Endodermal cell (in vitro differentiated cells): ENCODE results near the gene ZBTB7C. TPM values are rescaled to one million over a fixed set of nuclear protein-coding genes. Genes with fewer than 3 reads are reported as not detected.

Source experiments
- DNase-seq: peaks from one replicate; pipeline ENCODE4 v3.0.0-alpha.2; 2017
- H3K27ac ChIP-seq: 2 replicates; pipeline ENCODE4 v1.5.1; 2013; ENCODE audit warnings: mild to moderate bottlenecking, low read depth, low read length, moderate library complexity
- H3K27me3 ChIP-seq: 2 replicates; pipeline ENCODE4 v1.6.1; 2013; ENCODE audit warnings: mild to moderate bottlenecking, low read length, moderate library complexity; ENCODE audit not compliant: insufficient read depth, control insufficient read depth, poor library complexity, severe bottlenecking
- H3K36me3 ChIP-seq: 2 replicates; pipeline ENCODE4 v1.7.0; 2013; ENCODE audit warnings: mild to moderate bottlenecking, low read length, moderate library complexity; ENCODE audit not compliant: control insufficient read depth, insufficient read depth
- H3K4me1 ChIP-seq: one replicate; pipeline ENCODE4 v1.7.0; 2013; ENCODE audit warnings: low read length; ENCODE audit not compliant: control insufficient read depth, insufficient read depth
- H3K4me3 ChIP-seq: 2 replicates; pipeline ENCODE4 v1.5.1; 2013; ENCODE audit warnings: mild to moderate bottlenecking, low read length, moderate library complexity
- H3K9ac ChIP-seq: 2 replicates; pipeline ENCODE4 v1.6.1; 2013; ENCODE audit warnings: mild to moderate bottlenecking, low read length, moderate library complexity; ENCODE audit not compliant: poor library complexity, severe bottlenecking; ENCODE audit errors: extremely low read depth
- H3K9me3 ChIP-seq: 2 replicates; pipeline ENCODE4 v1.6.1; 2013; ENCODE audit warnings: mild to moderate bottlenecking, low read length, moderate library complexity; ENCODE audit not compliant: control insufficient read depth
- H3K27ac Mint-ChIP-seq: 2 replicates; pipeline ENCODE4 v1.8.0; 2020; ENCODE audit warnings: mixed read lengths
- H3K27me3 Mint-ChIP-seq: 2 replicates; pipeline ENCODE4 v1.8.0; 2021; ENCODE audit warnings: mild to moderate bottlenecking, mixed read lengths; ENCODE audit not compliant: insufficient read depth
- H3K36me3 Mint-ChIP-seq: 2 replicates; pipeline ENCODE4 v1.8.0; 2020; ENCODE audit warnings: low read depth, mixed read lengths
- H3K4me1 Mint-ChIP-seq: 2 replicates; pipeline ENCODE4 v1.8.0; 2020; ENCODE audit warnings: mixed read lengths
- H3K4me3 Mint-ChIP-seq: 2 replicates; pipeline ENCODE4 v1.8.0; 2020; ENCODE audit warnings: mild to moderate bottlenecking, moderate library complexity, mixed read lengths
- H3K9me3 Mint-ChIP-seq: 2 replicates; pipeline ENCODE4 v1.8.0; 2020; ENCODE audit warnings: mild to moderate bottlenecking, mixed read lengths
- WGBS, 2 experiments: methylation state at CpG; one replicate each; pipeline versions ENCODE4 v1.1.5 to v1.1.7; 2013; ENCODE audit warnings: missing lambda C conversion rate in 2 of 2, mixed read lengths in 1 of 2; ENCODE audit not compliant: insufficient coverage in 1 of 2, insufficient read length in 1 of 2; 5-methylcytosine and 5-hydroxymethylcytosine counted together
- total RNA-seq, 2 donors: library from RNA; stranded (reverse); fragmentation: NEBNext Ultra II Directional in 1 of 2; extraction: Animal tissue kit (Norgen Biotek cat#: 25700) in 1 of 2; gene quantifications; 2 replicates in 1 of 2; 3 replicates in 1 of 2; pipeline ENCODE4 v1.2.1, GENCODE V29; 2021
- TF ChIP-seq, protein P1 (sequence below): fragments of 200-600 bp; sonication (generic); conservative IDR thresholded peaks from 2 replicates; pipeline ENCODE4 v1.5.0; 2021; ENCODE audit warnings: antibody characterized with exemption, mild to moderate bottlenecking

The ZBTB7C gene
- total RNA-seq, 2 donors from 2014 or later: 0.31 to 0.62 TPM

DNA sequence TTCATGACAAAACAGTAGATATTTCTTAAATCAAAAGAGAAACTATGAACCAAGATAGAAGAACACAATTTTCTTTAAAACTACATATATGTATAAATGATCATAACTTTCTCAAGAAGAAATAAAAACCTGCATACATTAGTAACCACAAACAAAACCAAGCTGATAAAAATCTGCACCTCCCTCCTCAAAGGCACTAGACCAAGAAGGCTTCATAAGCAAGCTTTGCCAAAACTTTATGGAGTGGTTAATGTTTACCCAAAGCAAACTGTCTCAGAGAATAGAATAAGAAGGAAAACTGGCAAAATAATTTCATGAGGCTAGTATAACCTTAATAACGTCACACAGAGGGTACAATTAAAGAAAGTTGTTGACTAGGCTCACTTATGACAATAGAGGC lies 138.3 kb downstream of the ZBTB7C start:
- Mint-ChIP-seq H3K9me3 (no peaks in the 10 kb centered on the region), H3K27ac (no peak overlapping the region), H3K27me3 (no peaks in the 10 kb centered on the region), H3K4me1 (no peaks in the 10 kb centered on the region), H3K4me3 (no peak overlapping the region), H3K36me3 (no peaks in the 10 kb centered on the region)
- no peak overlapping the region for H3K4me3 ChIP-seq
- no peaks in the 10 kb centered on the region for H3K27me3 ChIP-seq
- no peaks in the 10 kb centered on the region for H3K36me3 ChIP-seq
- WGBS, 2 experiments: 86 to 95% methylated on average over 1 of the region's 1 CpG
- no peaks in the 10 kb centered on the region for H3K4me1 ChIP-seq
- TF ChIP-seq, protein P1, sequence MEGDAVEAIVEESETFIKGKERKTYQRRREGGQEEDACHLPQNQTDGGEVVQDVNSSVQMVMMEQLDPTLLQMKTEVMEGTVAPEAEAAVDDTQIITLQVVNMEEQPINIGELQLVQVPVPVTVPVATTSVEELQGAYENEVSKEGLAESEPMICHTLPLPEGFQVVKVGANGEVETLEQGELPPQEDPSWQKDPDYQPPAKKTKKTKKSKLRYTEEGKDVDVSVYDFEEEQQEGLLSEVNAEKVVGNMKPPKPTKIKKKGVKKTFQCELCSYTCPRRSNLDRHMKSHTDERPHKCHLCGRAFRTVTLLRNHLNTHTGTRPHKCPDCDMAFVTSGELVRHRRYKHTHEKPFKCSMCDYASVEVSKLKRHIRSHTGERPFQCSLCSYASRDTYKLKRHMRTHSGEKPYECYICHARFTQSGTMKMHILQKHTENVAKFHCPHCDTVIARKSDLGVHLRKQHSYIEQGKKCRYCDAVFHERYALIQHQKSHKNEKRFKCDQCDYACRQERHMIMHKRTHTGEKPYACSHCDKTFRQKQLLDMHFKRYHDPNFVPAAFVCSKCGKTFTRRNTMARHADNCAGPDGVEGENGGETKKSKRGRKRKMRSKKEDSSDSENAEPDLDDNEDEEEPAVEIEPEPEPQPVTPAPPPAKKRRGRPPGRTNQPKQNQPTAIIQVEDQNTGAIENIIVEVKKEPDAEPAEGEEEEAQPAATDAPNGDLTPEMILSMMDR: no peak
- no peaks in the 10 kb centered on the region for H3K9me3 ChIP-seq
- DNase-seq: no peak
- H3K27ac ChIP-seq: no peak overlapping the region
- no peak overlapping the region for H3K9ac ChIP-seq

DNA sequence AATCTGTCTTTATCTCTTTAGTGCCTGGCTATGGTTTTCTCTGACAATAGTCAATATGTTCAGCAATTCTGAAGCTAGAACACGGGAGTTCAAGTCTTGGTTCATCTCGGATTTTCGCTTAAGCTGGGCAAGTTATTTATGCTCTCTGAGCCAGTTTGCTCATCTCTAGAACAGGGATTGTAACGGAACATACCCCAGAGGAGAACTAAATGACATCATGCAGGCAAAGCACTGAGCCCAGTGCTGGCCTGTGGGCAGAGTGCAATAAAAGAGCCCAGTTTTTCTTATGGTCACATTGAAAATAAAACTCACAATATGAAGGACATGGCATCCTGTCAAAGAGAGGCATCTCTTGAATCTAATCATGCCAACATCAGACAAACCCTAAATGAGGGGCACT lies 143.9 kb downstream of the ZBTB7C start:
- WGBS, 2 experiments: 91 to 94% methylated on average over 4 of the region's 4 CpGs
- TF ChIP-seq, protein P1: no peak

GRCh38 chr18:48263914-48264902 lies 145.0 kb downstream of the ZBTB7C start:
- DNase-seq: no peak

More for the DNA sequence above, 143.9 kb downstream of the ZBTB7C start:
- H3K27me3 Mint-ChIP-seq: no peaks in the 10 kb centered on the region
- no peaks in the 10 kb centered on the region for H3K36me3 Mint-ChIP-seq
- H3K9me3 ChIP-seq: no peaks in the 10 kb centered on the region
- DNase-seq: no peak
- H3K9me3 Mint-ChIP-seq: no peaks in the 10 kb centered on the region
- H3K27me3 ChIP-seq: no peaks in the 10 kb centered on the region
- H3K4me1 ChIP-seq: no peaks in the 10 kb centered on the region
- no peak overlapping the region for H3K27ac ChIP-seq
- no peak overlapping the region for H3K4me3 ChIP-seq
- no peaks in the 10 kb centered on the region for H3K4me1 Mint-ChIP-seq
- H3K9ac ChIP-seq: no peak overlapping the region
- H3K36me3 ChIP-seq: no peaks in the 10 kb centered on the region
- no peak overlapping the region for H3K27ac Mint-ChIP-seq
- no peak overlapping the region for H3K4me3 Mint-ChIP-seq

More at GRCh38 chr18:48263914-48264902, 145.0 kb downstream of the ZBTB7C start:
- Mint-ChIP-seq H3K36me3 (no peaks in the 10 kb centered on the region), H3K9me3 (no peaks in the 10 kb centered on the region), H3K27ac (no peak overlapping the region), H3K4me3 (no peak overlapping the region), H3K27me3 (no peaks in the 10 kb centered on the region), H3K4me1 (no peaks in the 10 kb centered on the region)
- H3K4me3 ChIP-seq: no peak overlapping the region
- H3K27ac ChIP-seq: no peak overlapping the region
- no peaks in the 10 kb centered on the region for H3K9me3 ChIP-seq
- H3K27me3 ChIP-seq: no peaks in the 10 kb centered on the region
- TF ChIP-seq, protein P1: no peak
- 85 to 88% methylated on average over 8 to 11 of the region's 11 CpGs for WGBS, 2 experiments
- no peaks in the 10 kb centered on the region for H3K36me3 ChIP-seq
- H3K4me1 ChIP-seq: no peaks in the 10 kb centered on the region
- no peak overlapping the region for H3K9ac ChIP-seq
